Hypothalamus (tissue), 51 donors: ENCODE measurements around the gene MASP2.
A peak's percentile ranks its signal among the peaks of the same experiment; 100 is the strongest.
"Not testable (repeated sequence)": the region's sequence is repeated elsewhere in the genome, so short reads cannot be mapped to it uniquely, and the experiment has no call there.

ENCODE experiments used
- DNase-seq, 51 donors: peaks; one replicate each; lab custom pipeline; 2025; lab: John Stamatoyannopoulos, UW

MASP2 gene

GRCh38 chr1:11041048-11041447, 6.0 kb downstream of the MASP2 start:
- no peak for DNase-seq

- not testable (repeated sequence) for DNase-seq
These were observed 7.0 kb downstream of the MASP2 start for GRCh38 chr1:11040105-11040429.

GRCh38 chr1:11039351-11040104, 7.5 kb downstream of the MASP2 start:
- DNase-seq = no peak

DNA sequence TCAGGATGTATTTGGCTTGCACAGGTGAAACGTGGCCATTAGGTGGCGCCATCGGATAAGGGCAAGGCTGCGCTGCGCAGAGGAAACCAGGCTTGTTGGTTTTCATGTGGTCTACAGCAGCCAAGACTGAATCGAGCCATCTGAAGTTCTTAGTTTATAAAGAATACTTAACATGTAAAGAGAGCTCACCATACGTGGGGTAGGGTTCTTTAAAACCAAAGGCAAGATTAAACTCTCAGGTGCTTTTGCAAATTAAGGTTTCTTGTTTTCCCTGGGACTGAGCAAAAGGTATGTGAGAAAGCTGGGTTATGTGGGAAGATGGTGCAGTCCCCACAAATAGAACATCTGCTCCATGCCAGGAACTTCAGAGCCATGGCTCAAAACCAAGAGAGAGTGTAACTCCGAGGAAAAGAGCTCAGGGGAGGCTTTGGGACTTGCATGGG, 9.3 kb downstream of the MASP2 start:
- peak in 50 of 51 donors; percentile 11 to 91 (median 71) for DNase-seq

DNA sequence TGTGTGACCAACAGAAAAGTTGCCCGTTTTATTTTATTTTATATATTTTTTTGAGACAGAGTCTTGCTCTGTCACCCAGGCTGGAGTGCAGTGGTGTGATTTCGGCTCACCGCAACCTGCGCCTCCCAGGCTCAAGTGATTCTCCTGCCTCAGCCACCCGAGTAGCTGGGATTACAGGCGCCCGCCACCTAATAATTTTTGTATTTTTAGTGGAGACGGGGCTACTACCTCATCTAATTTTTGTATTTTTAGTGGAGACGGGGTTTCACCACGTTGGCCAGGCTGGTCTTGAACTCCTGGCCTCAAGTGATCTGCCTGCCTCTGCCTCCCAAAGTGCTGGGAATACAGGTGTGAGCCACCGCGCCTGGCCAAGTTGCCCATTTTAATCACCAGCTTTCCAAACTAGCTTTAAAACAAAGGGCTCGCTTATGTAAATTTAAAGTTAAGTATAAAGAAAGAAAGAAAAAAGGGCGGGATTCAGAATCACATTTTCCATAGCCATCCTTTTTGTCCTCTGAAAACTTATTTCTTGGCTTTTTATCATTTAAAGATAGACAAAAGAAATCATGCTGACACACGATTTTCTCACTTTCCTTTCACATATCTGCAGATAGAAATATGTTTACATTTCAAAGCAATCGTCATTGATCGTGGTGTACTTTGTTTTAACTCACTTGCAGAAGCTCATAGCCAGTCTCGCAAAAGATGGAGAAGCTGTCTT, 9.9 kb downstream of the MASP2 start:
- not testable (repeated sequence) for DNase-seq

DNA sequence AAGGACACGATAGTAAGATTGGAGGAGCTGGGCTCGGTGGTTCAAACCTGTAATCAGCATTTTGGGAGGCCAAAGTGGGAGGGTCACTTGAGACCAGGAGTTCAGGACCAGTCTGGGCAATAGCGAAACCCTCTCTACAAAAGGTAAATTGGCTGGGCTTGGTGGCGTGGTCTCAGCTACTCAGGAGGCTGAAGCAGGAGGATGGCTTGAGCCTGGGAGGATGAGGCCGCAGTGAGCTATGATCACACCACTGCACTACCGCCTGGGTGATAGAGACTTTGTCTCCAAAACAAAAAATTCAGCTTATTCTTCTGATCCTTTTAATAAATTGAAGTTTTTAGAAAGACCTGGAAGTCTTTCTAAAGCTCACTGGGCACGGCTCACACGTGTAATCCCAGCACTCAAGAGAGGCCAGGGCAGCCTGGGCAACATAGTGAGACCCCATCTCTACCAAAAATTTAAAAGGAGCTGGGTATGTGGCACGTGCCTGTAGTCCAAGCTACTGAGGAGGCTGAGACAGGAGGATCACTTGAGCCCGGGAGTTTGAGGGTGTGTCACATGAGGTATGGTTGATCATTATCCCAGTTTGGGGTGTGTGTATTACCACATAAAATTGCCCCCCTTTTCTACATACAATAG, 15.3 kb downstream of the MASP2 start:
- no peak for DNase-seq

- no peak for DNase-seq
These were observed 16.2 kb downstream of the MASP2 start for GRCh38 chr1:11030865-11031264.

- no peak for DNase-seq
These were observed 19.0 kb downstream of the MASP2 start for GRCh38 chr1:11028018-11028417.

GRCh38 chr1:11027316-11027715, 19.7 kb downstream of the MASP2 start:
- no peak for DNase-seq

DNA sequence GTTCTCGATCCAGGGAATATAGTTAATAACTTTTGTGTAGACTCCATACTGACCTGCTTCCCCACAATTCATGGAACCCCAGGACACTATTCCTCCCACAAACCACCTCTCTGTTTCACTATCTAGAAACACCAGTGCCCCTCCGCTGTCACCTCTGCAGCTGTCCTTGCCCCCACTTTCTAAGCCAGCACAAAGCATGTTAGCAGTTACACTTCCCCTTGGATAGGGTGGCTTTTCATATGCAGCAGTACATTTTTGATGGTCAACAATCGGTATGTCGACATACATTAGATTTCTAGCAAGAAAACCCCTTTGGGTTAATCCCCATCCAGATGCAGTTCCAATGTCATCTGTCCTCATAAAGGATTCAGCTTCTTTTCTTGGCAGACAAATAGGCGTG, 20.1 kb downstream of the MASP2 start:
- DNase-seq = no peak

GRCh38 chr1:11026052-11026451, 21.0 kb downstream of the MASP2 start:
- DNase-seq = no peak

- no peak for DNase-seq
These were observed 21.4 kb downstream of the MASP2 start for GRCh38 chr1:11025618-11026017.

- no peak for DNase-seq
These were observed 22.2 kb downstream of the MASP2 start for GRCh38 chr1:11024874-11025203.

- no peak for DNase-seq
These were observed 22.7 kb downstream of the MASP2 start for GRCh38 chr1:11024154-11024873.

GRCh38 chr1:11023201-11023600, 23.8 kb downstream of the MASP2 start:
- DNase-seq = no peak

GRCh38 chr1:11019971-11020370, 27.1 kb downstream of the MASP2 start:
- DNase-seq = no peak

- DNase-seq = not testable (repeated sequence)
These were observed 27.7 kb downstream of the MASP2 start for GRCh38 chr1:11019358-11019757.

GRCh38 chr1:11013160-11013531, 33.9 kb downstream of the MASP2 start:
- no peak for DNase-seq

DNA sequence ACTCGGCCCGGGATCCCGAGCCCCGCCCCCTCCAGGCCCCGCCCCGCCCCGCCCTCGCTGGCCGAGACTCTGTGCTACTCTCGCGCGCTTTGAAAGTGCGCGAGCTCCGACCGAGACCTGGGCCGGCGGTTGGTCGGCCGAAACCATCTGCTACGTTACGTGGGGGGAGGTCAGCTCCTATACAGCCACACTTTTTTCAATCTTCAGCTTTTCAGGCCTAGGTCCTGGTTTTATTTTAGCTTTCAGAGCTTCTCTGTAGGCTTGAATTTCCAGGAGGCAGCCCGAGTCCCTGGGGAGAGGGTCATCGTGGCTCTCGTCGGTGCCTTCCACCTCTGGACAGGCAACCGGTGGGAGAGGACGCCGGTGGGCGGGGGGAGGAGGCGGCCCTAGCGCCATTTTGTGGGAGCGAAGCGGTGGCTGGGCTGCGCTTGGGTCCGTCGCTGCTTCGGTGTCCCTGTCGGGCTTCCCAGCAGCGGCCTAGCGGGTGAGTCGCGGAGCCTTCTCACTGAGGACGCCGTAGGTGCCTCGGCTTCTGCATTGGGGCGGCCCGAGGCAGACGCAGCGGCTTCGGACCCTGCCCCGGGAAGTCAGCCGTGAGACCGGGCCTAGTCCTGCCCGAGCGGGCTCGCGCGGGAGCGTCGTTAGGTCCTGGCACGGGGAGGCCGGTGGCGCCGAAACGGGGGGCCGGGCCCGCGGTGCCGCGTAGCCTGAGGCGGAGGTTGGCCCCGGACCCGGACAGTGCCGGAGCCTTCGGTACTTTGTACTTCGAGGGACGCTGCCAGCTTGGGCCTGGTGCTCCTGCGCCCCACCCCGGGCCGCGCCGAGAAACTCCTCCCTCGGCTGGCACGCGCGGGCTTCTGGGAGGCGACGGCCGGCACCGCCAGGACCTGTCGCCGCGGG, 34.5 kb downstream of the MASP2 start, which contains the start of gene TARDBP:
Gene TARDBP, plus strand, starts transcription at position 395 of the 900 bp plus-strand sequence. CDS start 1,074 bp downstream, outside the sequence.
- DNase-seq = peak; percentile 65 to 96 (median 88)

GRCh38 chr1:11000526-11000925, 46.5 kb downstream of the MASP2 start:
- no peak for DNase-seq
